K562 (cell line): ENCODE measurements around the gene PBX2. TPM values are rescaled to one million over a fixed set of nuclear protein-coding genes. Genes with fewer than 3 reads are reported as not detected.

Experiments used
- ATAC-seq: fragments of 200-7000 bp; cut with Tn5 transposase; 3 replicates; pipeline ENCODE4 v1.9.1; 2020; ENCODE audit warnings: moderate library complexity
- BruUV-seq: library from RNA; stranded (reverse); fragments of 400-500 nt; replicated peaks from 2 replicates; lab custom pipeline; 2021; lab: Mats Ljungman, UMichigan
- CTCF ChIA-PET: fragments of 300-600 bp; formaldehyde crosslinking; extraction: SDS; loops from one replicate; lab custom pipeline; 2021; ENCODE audit warnings: low intra/inter-chr PET ratio; lab: Yijun Ruan, JAX
- POLR2A ChIA-PET: fragments of 300-600, 350-650 bp; sonication (Branson Sonifier 250); formaldehyde crosslinking; extraction: SDS; loops from one replicate; lab custom pipeline; 2021; ENCODE audit warnings: antibody characterized with exemption, inconsistent platforms; lab: Yijun Ruan, JAX
- DNase-seq, 4 experiments: peaks; one replicate each; pipeline versions ENCODE4 v3.0.0 to v3.0.0-alpha.2; 2011 to 2018; ENCODE audit warnings: low spot score in 3 of 4, mixed read lengths in 3 of 4; ENCODE audit errors: extremely low read depth in 1 of 4
- FAIRE-seq: peaks from 2 replicates; lab custom pipeline; 2011; peaks lifted over from hg19 to GRCh38; lab: Jason Lieb, UNC
- H2AFZ ChIP-seq: 2 replicates; pipeline ENCODE4 v1.6.0; 2011; ENCODE audit warnings: low read depth, low read length, control low read depth, inconsistent platforms
- H3K27ac ChIP-seq: fragments of 200-600 bp; 3 replicates; pipeline ENCODE4 v1.8.0; 2011; ENCODE audit warnings: low read depth, mild to moderate bottlenecking, control low read depth, inconsistent platforms, low read length, moderate library complexity, mixed read lengths; ENCODE audit errors: extremely low read depth
- H3K27me3 ChIP-seq, 2 experiments: fragments of 300-600 bp in 1 of 2; 2 replicates in 1 of 2; 3 replicates in 1 of 2; pipeline versions ENCODE4 v1.6.0 to v1.8.0; 2011; ENCODE audit warnings: inconsistent platforms in 2 of 2, low read length in 2 of 2, mild to moderate bottlenecking in 1 of 2, mixed read lengths in 1 of 2, moderate library complexity in 1 of 2; ENCODE audit not compliant: control insufficient read depth in 2 of 2, insufficient read depth in 2 of 2
- H3K36me3 ChIP-seq: fragments of 300-600 bp; 3 replicates; pipeline ENCODE4 v1.8.0; 2011; ENCODE audit warnings: mild to moderate bottlenecking, low read length, inconsistent platforms; ENCODE audit not compliant: control insufficient read depth, insufficient read depth
- H3K4me1 ChIP-seq, 2 experiments: fragments of 200-600 bp in 1 of 2; replicated peaks in 1 of 2; 2 replicates in 1 of 2; 3 replicates in 1 of 2; pipeline versions ENCODE4 v1.5.1 to v1.8.0; 2011; ENCODE audit warnings: inconsistent platforms in 2 of 2, low read length in 2 of 2, mild to moderate bottlenecking in 1 of 2, mixed read lengths in 1 of 2, moderate library complexity in 1 of 2; ENCODE audit not compliant: control insufficient read depth in 2 of 2, insufficient read depth in 2 of 2
- H3K4me2 ChIP-seq: 2 replicates; pipeline ENCODE4 v1.6.1; 2011; ENCODE audit warnings: low read length, control low read depth, inconsistent platforms, mixed read lengths; ENCODE audit not compliant: insufficient read depth
- H3K4me3 ChIP-seq: fragments of 200-600 bp; sonication (generic), shearing (Covaris generic); 2 replicates; pipeline ENCODE4 v1.5.1; 2016; ENCODE audit warnings: control low read depth, inconsistent platforms
- H3K79me2 ChIP-seq: fragments of 200-600 bp; 3 replicates; pipeline ENCODE4 v1.8.0; 2011; ENCODE audit warnings: low read length, inconsistent platforms; ENCODE audit not compliant: control insufficient read depth, insufficient read depth
- H3K9ac ChIP-seq, 2 experiments: 2 replicates each; pipeline versions ENCODE4 v1.6.0 to v1.6.1; 2011; ENCODE audit warnings: low read depth in 2 of 2, low read length in 2 of 2, control low read depth in 1 of 2, inconsistent platforms in 1 of 2, mild to moderate bottlenecking in 1 of 2, mixed read lengths in 1 of 2; ENCODE audit not compliant: insufficient read depth in 1 of 2
- H3K9me1 ChIP-seq: one replicate; pipeline ENCODE4 v1.6.0; 2011; ENCODE audit warnings: inconsistent platforms, mild to moderate bottlenecking, low read length, moderate library complexity; ENCODE audit not compliant: control insufficient read depth, insufficient read depth
- H3K9me3 ChIP-seq: replicated peaks from 2 replicates; pipeline ENCODE4 v1.5.1; 2011; ENCODE audit warnings: low read depth, low read length, inconsistent platforms; ENCODE audit not compliant: control insufficient read depth, insufficient read depth
- H4K20me1 ChIP-seq: replicated peaks from 2 replicates; pipeline ENCODE4 v1.6.1; 2011; ENCODE audit warnings: low read length, inconsistent platforms, mixed read lengths; ENCODE audit not compliant: control insufficient read depth, insufficient read depth
- ARID1B ChIP-seq: fragments of 450-650 bp; IDR thresholded peaks from 2 replicates; pipeline ENCODE4 v1.6.1; 2016; ENCODE audit warnings: antibody characterized with exemption, mild to moderate bottlenecking, inconsistent platforms
- CBFB ChIP-seq: sonication (generic); formaldehyde crosslinking; IDR thresholded peaks from 2 replicates; pipeline ENCODE4 v1.4.0; 2020; ENCODE audit warnings: mild to moderate bottlenecking, missing genetic modification reagents
- CEBPB ChIP-seq: fragments of 450-650 bp; IDR thresholded peaks from 2 replicates; pipeline ENCODE4 v1.6.1; 2016; ENCODE audit warnings: missing genetic modification characterization, missing compliant biosample characterization
- CHD1 ChIP-seq: fragments of 200-600 bp; sonication (generic); IDR thresholded peaks from one replicate; pipeline ENCODE4 v1.6.1; 2012; ENCODE audit warnings: mild to moderate bottlenecking, moderate library complexity, low read length, inconsistent platforms
- DPF2 ChIP-seq: fragments of 450-650 bp; IDR thresholded peaks from 2 replicates; pipeline ENCODE4 v1.6.1; 2016
- HDAC2 ChIP-seq: fragments of 450-650 bp; IDR thresholded peaks from 2 replicates; pipeline ENCODE4 v1.6.1; 2016; ENCODE audit warnings: mild to moderate bottlenecking
- KAT8 ChIP-seq: fragments of 450-650 bp; IDR thresholded peaks from 2 replicates; pipeline ENCODE4 v1.6.1; 2016; ENCODE audit warnings: low read depth, mild to moderate bottlenecking
- MEF2D ChIP-seq: conservative IDR thresholded peaks from 2 replicates; pipeline ENCODE4 v1.6.1; 2016; ENCODE audit warnings: low read depth, missing genetic modification characterization, missing compliant biosample characterization
- MYNN ChIP-seq, 2 experiments: sonication (generic); formaldehyde crosslinking in 1 of 2; IDR thresholded peaks; 2 replicates each; pipeline versions ENCODE4 v1.5.0 to v1.6.1; 2016 to 2020; ENCODE audit warnings: antibody characterized with exemption in 1 of 2, missing genetic modification reagents in 1 of 2
- PHB2 ChIP-seq: fragments of 450-650 bp; IDR thresholded peaks from 2 replicates; pipeline ENCODE4 v1.6.1; 2017; ENCODE audit warnings: low read depth
- POLR2AphosphoS5 ChIP-seq: IDR thresholded peaks from 2 replicates; pipeline ENCODE4 v1.6.1; 2011; ENCODE audit warnings: mild to moderate bottlenecking, low read depth, low read length, moderate library complexity; ENCODE audit not compliant: control insufficient read depth, insufficient read depth
- POLR3G ChIP-seq: IDR thresholded peaks from 2 replicates; pipeline ENCODE4 v1.6.1; 2011; ENCODE audit not compliant: insufficient read length, insufficient replicate concordance; ENCODE audit errors: extremely low read depth
- RBM34 ChIP-seq: fragments of 200-400 bp; formaldehyde crosslinking; IDR thresholded peaks from 2 replicates; pipeline ENCODE4 v1.6.1; 2018; ENCODE audit warnings: low read length, borderline replicate concordance; ENCODE audit not compliant: insufficient read depth
- SIN3A ChIP-seq, 2 experiments: fragments of 150-350 bp in 1 of 2; IDR thresholded peaks; 2 replicates each; pipeline ENCODE4 v1.6.1; 2011 to 2016; ENCODE audit warnings: borderline replicate concordance in 2 of 2, low read depth in 2 of 2, low read length in 2 of 2, mild to moderate bottlenecking in 2 of 2, moderate library complexity in 2 of 2; ENCODE audit not compliant: control insufficient read depth in 1 of 2
- SP2 ChIP-seq: IDR thresholded peaks from 2 replicates; pipeline ENCODE4 v1.6.1; 2011; ENCODE audit warnings: mild to moderate bottlenecking, low read depth, low read length, moderate library complexity; ENCODE audit not compliant: poor library complexity, severe bottlenecking; ENCODE audit errors: extremely low read depth
- ZNF23 ChIP-seq: fragments of 250-450 bp; sonication (Bioruptor Pico); IDR thresholded peaks from 2 replicates; pipeline ENCODE4 v1.4.0; 2020; ENCODE audit warnings: mild to moderate bottlenecking
- in situ Hi-C: fragments of 300-500 bp; cut with MboI; formaldehyde crosslinking; loops from 4 replicates; pipeline ENCODE4 v1.15.0; 2018; ENCODE audit warnings: inconsistent platforms, mixed read lengths
- intact Hi-C: fragments of 100-400 bp; cut with micrococcal nuclease; formaldehyde crosslinking; loops from 2 replicates; pipeline ENCODE4 v1.14.2; 2022
- polyA plus RNA-seq, 8 experiments: library from polyadenylated mRNA; depleted of rRNA in 4 of 8; stranded (reverse) in 5 of 8; unstranded in 3 of 8; fragments of >200 nt; fragmentation: Nextera tagmentation in 2 of 8; fragmentation: Illumina TruSeq in 1 of 8; extraction: Ambion mirVana in 2 of 8; extraction: Trizol in 1 of 8; gene quantifications; 2 replicates each; pipeline versions ENCODE4 v1.2.1 to v1.2.3, GENCODE V29; 2011 to 2014; ENCODE audit warnings: inconsistent platforms in 1 of 8, missing spikeins in 1 of 8
- total RNA-seq, 7 experiments: library from RNA; depleted of rRNA in 6 of 7; stranded (reverse); fragments of >200 nt in 6 of 7; fragmentation: Illumina TruSeq in 2 of 7; extraction: Trizol in 2 of 7; gene quantifications; 2 replicates each; pipeline versions ENCODE4 v1.2.1 to v1.2.3, GENCODE V29; 2011 to 2021; ENCODE audit warnings: low replicate concordance in 1 of 7
- TF ChIP-seq, protein P1 (sequence below): sonication (generic); formaldehyde crosslinking; IDR thresholded peaks from 2 replicates; pipeline ENCODE4 v1.5.0; 2020; ENCODE audit warnings: missing genetic modification reagents
- TF ChIP-seq, protein P2 (sequence below): sonication (generic); formaldehyde crosslinking; IDR thresholded peaks from 2 replicates; pipeline ENCODE4 v1.8.0; 2023; ENCODE audit warnings: mild to moderate bottlenecking, missing genetic modification reagents
- TF ChIP-seq, protein P3 (sequence below): fragments of 250-450 bp; sonication (Bioruptor Pico); IDR thresholded peaks from 2 replicates; pipeline ENCODE4 v1.5.0; 2021

The PBX2 gene
- total and polyA plus RNA-seq, 9 of the 15 experiments (the other 6 are each of a cell fraction or from before 2014, with no cell fraction given) = 1.9 to 134 (median 62.5) TPM

DNA sequence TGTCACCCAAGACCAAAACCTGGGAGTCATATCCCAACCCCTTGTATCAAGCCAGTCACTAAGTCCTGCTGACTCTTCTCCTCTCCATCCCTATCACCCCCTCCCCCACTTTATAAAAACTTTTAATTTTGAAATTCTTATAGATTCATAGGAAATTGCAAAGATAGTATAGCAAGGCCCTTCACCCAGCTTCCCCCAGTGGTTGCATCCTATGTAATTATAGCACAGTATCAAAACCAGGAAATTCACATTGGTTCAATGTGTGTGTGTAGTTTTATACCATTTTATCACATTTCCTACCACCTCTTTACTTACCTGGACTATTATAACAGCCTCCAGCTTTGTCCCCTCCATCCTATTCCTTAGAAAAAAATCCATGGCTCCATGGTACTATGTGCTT, 31.9 kb downstream of the PBX2 start:
- H3K27ac ChIP-seq = no peak overlapping the region
- FAIRE-seq (no peak), ATAC-seq (no peak), DNase-seq (no peak)
- CTCF ChIA-PET = no interaction called here
- no peaks in the 10 kb centered on the region for H3K27me3 ChIP-seq
- no peaks in the 10 kb centered on the region for H3K9me1 ChIP-seq
- no peak overlapping the region for H2AFZ ChIP-seq
- H3K4me2 ChIP-seq = no peak overlapping the region
- peaks cover 55% of the 10 kb centered on the region for H3K36me3 ChIP-seq
- POLR2A ChIA-PET = interaction anchor here (1.2 to 1.9 kb wide), 2 partner anchors 9 to 11 kb away, joined by 3 to 8 read pairs; no protein-coding TSS in a partner anchor
- H4K20me1 ChIP-seq = no peaks in the 10 kb centered on the region
- intact Hi-C loops = no loop called here
- peaks cover 34% of the 10 kb centered on the region for H3K79me2 ChIP-seq
- no peaks in the 10 kb centered on the region for H3K9me3 ChIP-seq
- BruUV-seq = no TSS peak
- in situ Hi-C loops = no loop called here
- H3K9ac ChIP-seq = no peak overlapping the region
- peaks cover 13 to 31% of the 10 kb centered on the region in 2 experiments; a peak in 4 of 5 replicates for H3K4me1 ChIP-seq
- H3K4me3 ChIP-seq = no peak overlapping the region
- TF ChIP-seq SP2 (no peak), RBM34 (no peak), HDAC2 (no peak), CEBPB (tag) (no peak), CHD1 (no peak), SIN3A (IDR thresholded peaks at IDR 0.05; ENCODE audit: borderline replicate concordance in 2 of 2, control insufficient read depth in 1 of 2, low read depth in 2 of 2, low read length in 2 of 2) (no peak), ZNF23 (no peak), MYNN (IDR thresholded peaks at IDR 0.05) (no peak), MYNN (CRISPR knock-in tag; IDR thresholded peaks at IDR 0.05) (no peak), MEF2D (no peak), CBFB (CRISPR knock-in tag) (no peak), ARID1B (no peak), KAT8 (no peak), POLR3G (no peak), PHB2 (no peak), POLR2AphosphoS5 (no peak), DPF2 (no peak)
- TF ChIP-seq, protein P1, sequence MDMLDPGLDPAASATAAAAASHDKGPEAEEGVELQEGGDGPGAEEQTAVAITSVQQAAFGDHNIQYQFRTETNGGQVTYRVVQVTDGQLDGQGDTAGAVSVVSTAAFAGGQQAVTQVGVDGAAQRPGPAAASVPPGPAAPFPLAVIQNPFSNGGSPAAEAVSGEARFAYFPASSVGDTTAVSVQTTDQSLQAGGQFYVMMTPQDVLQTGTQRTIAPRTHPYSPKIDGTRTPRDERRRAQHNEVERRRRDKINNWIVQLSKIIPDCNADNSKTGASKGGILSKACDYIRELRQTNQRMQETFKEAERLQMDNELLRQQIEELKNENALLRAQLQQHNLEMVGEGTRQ = no peak
- TF ChIP-seq, protein P2, sequence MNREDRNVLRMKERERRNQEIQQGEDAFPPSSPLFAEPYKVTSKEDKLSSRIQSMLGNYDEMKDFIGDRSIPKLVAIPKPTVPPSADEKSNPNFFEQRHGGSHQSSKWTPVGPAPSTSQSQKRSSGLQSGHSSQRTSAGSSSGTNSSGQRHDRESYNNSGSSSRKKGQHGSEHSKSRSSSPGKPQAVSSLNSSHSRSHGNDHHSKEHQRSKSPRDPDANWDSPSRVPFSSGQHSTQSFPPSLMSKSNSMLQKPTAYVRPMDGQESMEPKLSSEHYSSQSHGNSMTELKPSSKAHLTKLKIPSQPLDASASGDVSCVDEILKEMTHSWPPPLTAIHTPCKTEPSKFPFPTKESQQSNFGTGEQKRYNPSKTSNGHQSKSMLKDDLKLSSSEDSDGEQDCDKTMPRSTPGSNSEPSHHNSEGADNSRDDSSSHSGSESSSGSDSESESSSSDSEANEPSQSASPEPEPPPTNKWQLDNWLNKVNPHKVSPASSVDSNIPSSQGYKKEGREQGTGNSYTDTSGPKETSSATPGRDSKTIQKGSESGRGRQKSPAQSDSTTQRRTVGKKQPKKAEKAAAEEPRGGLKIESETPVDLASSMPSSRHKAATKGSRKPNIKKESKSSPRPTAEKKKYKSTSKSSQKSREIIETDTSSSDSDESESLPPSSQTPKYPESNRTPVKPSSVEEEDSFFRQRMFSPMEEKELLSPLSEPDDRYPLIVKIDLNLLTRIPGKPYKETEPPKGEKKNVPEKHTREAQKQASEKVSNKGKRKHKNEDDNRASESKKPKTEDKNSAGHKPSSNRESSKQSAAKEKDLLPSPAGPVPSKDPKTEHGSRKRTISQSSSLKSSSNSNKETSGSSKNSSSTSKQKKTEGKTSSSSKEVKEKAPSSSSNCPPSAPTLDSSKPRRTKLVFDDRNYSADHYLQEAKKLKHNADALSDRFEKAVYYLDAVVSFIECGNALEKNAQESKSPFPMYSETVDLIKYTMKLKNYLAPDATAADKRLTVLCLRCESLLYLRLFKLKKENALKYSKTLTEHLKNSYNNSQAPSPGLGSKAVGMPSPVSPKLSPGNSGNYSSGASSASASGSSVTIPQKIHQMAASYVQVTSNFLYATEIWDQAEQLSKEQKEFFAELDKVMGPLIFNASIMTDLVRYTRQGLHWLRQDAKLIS = no peak
- TF ChIP-seq, protein P3, sequence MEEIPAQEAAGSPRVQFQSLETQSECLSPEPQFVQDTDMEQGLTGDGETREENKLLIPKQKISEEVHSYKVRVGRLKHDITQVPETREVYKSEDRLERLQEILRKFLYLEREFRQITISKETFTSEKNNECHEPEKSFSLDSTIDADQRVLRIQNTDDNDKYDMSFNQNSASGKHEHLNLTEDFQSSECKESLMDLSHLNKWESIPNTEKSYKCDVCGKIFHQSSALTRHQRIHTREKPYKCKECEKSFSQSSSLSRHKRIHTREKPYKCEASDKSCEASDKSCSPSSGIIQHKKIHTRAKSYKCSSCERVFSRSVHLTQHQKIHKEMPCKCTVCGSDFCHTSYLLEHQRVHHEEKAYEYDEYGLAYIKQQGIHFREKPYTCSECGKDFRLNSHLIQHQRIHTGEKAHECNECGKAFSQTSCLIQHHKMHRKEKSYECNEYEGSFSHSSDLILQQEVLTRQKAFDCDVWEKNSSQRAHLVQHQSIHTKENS = no peak
